GM12864 (cell line): ENCODE results near the gene ZSWIM6.

Experiments used
- DNase-seq: peaks from one replicate; pipeline ENCODE4 v3.0.0-alpha.2; 2011; ENCODE audit warnings: low read depth
- H3K4me3 ChIP-seq: 2 replicates; pipeline ENCODE4 v1.5.1; 2011; ENCODE audit warnings: mild to moderate bottlenecking, low read depth, low read length, control low read depth
- CTCF ChIP-seq: IDR thresholded peaks from 2 replicates; pipeline ENCODE4 v1.5.1; 2011; ENCODE audit warnings: low read depth, mild to moderate bottlenecking, moderate library complexity, low read length, control low read depth, inconsistent platforms; ENCODE audit errors: missing control alignments

The ZSWIM6 gene

GRCh38 chr5:61331407-61332357 lies at the start of gene ZSWIM6:
ZSWIM6 (plus strand) TSS chr5:61332258; CDS start chr5:61332273, 15 bp downstream.
- H3K4me3 ChIP-seq = peak within 1 kb of the TSS; percentile 84
- no peak for TF ChIP-seq CTCF
- peak; percentile 88 for DNase-seq

GRCh38 chr5:61283471-61283870 lies 48.6 kb upstream of the ZSWIM6 start:
- no peak for DNase-seq
- TF ChIP-seq CTCF = no peak
- no peak overlapping the region for H3K4me3 ChIP-seq

- no peak for TF ChIP-seq CTCF
- H3K4me3 ChIP-seq = no peak overlapping the region
- no peak for DNase-seq
Observed at GRCh38 chr5:61285531-61285930, 46.5 kb upstream of the ZSWIM6 start.

- H3K4me3 ChIP-seq = no peak overlapping the region
- no peak for DNase-seq
- TF ChIP-seq CTCF = no peak
Observed at GRCh38 chr5:61286446-61287132, 45.5 kb upstream of the ZSWIM6 start.

- TF ChIP-seq CTCF = no peak
- DNase-seq = no peak
- H3K4me3 ChIP-seq = no peak overlapping the region
Observed at GRCh38 chr5:61287474-61287873, 44.6 kb upstream of the ZSWIM6 start.

- no peak overlapping the region for H3K4me3 ChIP-seq
- TF ChIP-seq CTCF = no peak
- DNase-seq = no peak
Observed at GRCh38 chr5:61289241-61289640, 42.8 kb upstream of the ZSWIM6 start.
